Loucy (cell line): Measurements from ENCODE around the gene PIGR.

ENCODE experiments used
- EZH2phosphoT487 ChIP-seq: fragments of 200-600 bp; IDR thresholded peaks from 2 replicates; pipeline ENCODE4 v1.6.1; 2018; ENCODE audit warnings: antibody characterized with exemption, mild to moderate bottlenecking, moderate library complexity, borderline replicate concordance
- TF ChIP-seq, protein P1 (sequence below): fragments of 200-600 bp; sonication (generic); conservative IDR thresholded peaks from 2 replicates; pipeline ENCODE4 v1.5.1; 2014; ENCODE audit warnings: mild to moderate bottlenecking, antibody characterized with exemption, low read length

GRCh38 chr1:206953126-206953525, 6.9 kb upstream of the PIGR start:
- TF ChIP-seq, protein P1, sequence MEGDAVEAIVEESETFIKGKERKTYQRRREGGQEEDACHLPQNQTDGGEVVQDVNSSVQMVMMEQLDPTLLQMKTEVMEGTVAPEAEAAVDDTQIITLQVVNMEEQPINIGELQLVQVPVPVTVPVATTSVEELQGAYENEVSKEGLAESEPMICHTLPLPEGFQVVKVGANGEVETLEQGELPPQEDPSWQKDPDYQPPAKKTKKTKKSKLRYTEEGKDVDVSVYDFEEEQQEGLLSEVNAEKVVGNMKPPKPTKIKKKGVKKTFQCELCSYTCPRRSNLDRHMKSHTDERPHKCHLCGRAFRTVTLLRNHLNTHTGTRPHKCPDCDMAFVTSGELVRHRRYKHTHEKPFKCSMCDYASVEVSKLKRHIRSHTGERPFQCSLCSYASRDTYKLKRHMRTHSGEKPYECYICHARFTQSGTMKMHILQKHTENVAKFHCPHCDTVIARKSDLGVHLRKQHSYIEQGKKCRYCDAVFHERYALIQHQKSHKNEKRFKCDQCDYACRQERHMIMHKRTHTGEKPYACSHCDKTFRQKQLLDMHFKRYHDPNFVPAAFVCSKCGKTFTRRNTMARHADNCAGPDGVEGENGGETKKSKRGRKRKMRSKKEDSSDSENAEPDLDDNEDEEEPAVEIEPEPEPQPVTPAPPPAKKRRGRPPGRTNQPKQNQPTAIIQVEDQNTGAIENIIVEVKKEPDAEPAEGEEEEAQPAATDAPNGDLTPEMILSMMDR: no peak
- TF ChIP-seq EZH2phosphoT487: no peak
